CD4-positive, alpha-beta T cell treated with Interleukin-12 subunit alpha and Interleukin-12 subunit beta, for 1 hour (primary cell): ENCODE data around the gene CHCHD6.

Experiments
- DNase-seq: peaks from one replicate; pipeline ENCODE4 v3.0.0-alpha.2; 2020

The CHCHD6 gene

GRCh38 chr3:126900859-126901540 lies 197.0 kb downstream of the CHCHD6 start:
- DNase-seq, result no peak

GRCh38 chr3:126901631-126902030 lies 197.6 kb downstream of the CHCHD6 start:
- no peak for DNase-seq

GRCh38 chr3:126903521-126903920 lies 199.5 kb downstream of the CHCHD6 start:
- no peak for DNase-seq

- DNase-seq, result no peak
Observed at GRCh38 chr3:126907557-126907956, 203.5 kb downstream of the CHCHD6 start.

- DNase-seq, result no peak
Observed at GRCh38 chr3:126908752-126909275, 204.8 kb downstream of the CHCHD6 start.

GRCh38 chr3:126910231-126910630 lies 206.2 kb downstream of the CHCHD6 start:
- no peak for DNase-seq

- peak; percentile 76 for DNase-seq
Observed at GRCh38 chr3:126911162-126912026, 207.4 kb downstream of the CHCHD6 start.

GRCh38 chr3:126912027-126912422 lies 208.0 kb downstream of the CHCHD6 start:
- no peak for DNase-seq

GRCh38 chr3:126912491-126913195 lies 208.6 kb downstream of the CHCHD6 start:
- DNase-seq, result no peak

GRCh38 chr3:126913524-126913923 lies 209.5 kb downstream of the CHCHD6 start:
- DNase-seq, result no peak

- no peak for DNase-seq
Observed at GRCh38 chr3:126914226-126914625, 210.2 kb downstream of the CHCHD6 start.

- no peak for DNase-seq
Observed at GRCh38 chr3:126915015-126915414, 211.0 kb downstream of the CHCHD6 start.

GRCh38 chr3:126916546-126916945 lies 212.5 kb downstream of the CHCHD6 start:
- DNase-seq, result no peak

GRCh38 chr3:126917232-126917804 lies 213.3 kb downstream of the CHCHD6 start:
- DNase-seq, result no peak

GRCh38 chr3:126918355-126918821 lies 214.3 kb downstream of the CHCHD6 start:
- no peak for DNase-seq

- DNase-seq, result no peak
Observed at GRCh38 chr3:126921085-126921824, 217.2 kb downstream of the CHCHD6 start.

GRCh38 chr3:126922466-126922865 lies 218.4 kb downstream of the CHCHD6 start:
- DNase-seq, result no peak

GRCh38 chr3:126923423-126923822 lies 219.4 kb downstream of the CHCHD6 start:
- DNase-seq, result no peak

GRCh38 chr3:126923895-126924294 lies 219.9 kb downstream of the CHCHD6 start:
- no peak for DNase-seq

GRCh38 chr3:126924458-126924857 lies 220.4 kb downstream of the CHCHD6 start:
- no peak for DNase-seq

GRCh38 chr3:126925411-126926171 lies 221.6 kb downstream of the CHCHD6 start:
- peak; percentile 12 for DNase-seq
